Smooth muscle cell (in vitro differentiated cells): ENCODE results near the gene FOXJ2. TPM values are rescaled to one million over a fixed set of nuclear protein-coding genes. Genes with fewer than 3 reads are reported as not detected.
"Not testable (repeated sequence)": the region's sequence is repeated elsewhere in the genome, so short reads cannot be mapped to it uniquely, and the experiment has no call there.

Experiments used
- DNase-seq: peaks from one replicate; lab custom pipeline; 2025; ENCODE audit not compliant: unreplicated experiment; lab: John Stamatoyannopoulos, UW
- H2AFZ ChIP-seq: fragments of 200-600 bp; sonication (generic); 2 replicates; pipeline ENCODE4 v1.6.0; 2016; ENCODE audit warnings: antibody characterized with exemption, low read depth, mild to moderate bottlenecking
- H3F3A ChIP-seq: fragments of 200-600 bp; sonication (generic); 2 replicates; pipeline ENCODE4 v1.6.0; 2017; ENCODE audit warnings: antibody characterized with exemption, low read depth
- H3K27ac ChIP-seq: fragments of 200-600 bp; sonication (generic); 2 replicates; pipeline ENCODE4 v1.5.1; 2016; ENCODE audit warnings: low read depth, mild to moderate bottlenecking
- H3K27me3 ChIP-seq: fragments of 200-600 bp; sonication (generic); 2 replicates; pipeline ENCODE4 v1.6.1; 2016; ENCODE audit warnings: low read depth, mild to moderate bottlenecking
- H3K36me3 ChIP-seq: fragments of 200-600 bp; sonication (generic); 2 replicates; pipeline ENCODE4 v1.5.1; 2016; ENCODE audit warnings: low read depth
- H3K4me1 ChIP-seq: fragments of 200-600 bp; sonication (generic); 2 replicates; pipeline ENCODE4 v1.5.1; 2016; ENCODE audit warnings: low read depth
- H3K4me2 ChIP-seq: fragments of 200-600 bp; sonication (generic); 2 replicates; pipeline ENCODE4 v1.6.0; 2016; ENCODE audit warnings: mild to moderate bottlenecking
- H3K4me3 ChIP-seq: fragments of 200-600 bp; sonication (generic); 2 replicates; pipeline ENCODE4 v1.5.1; 2016; ENCODE audit warnings: mild to moderate bottlenecking
- H3K79me2 ChIP-seq: fragments of 200-600 bp; sonication (generic); 2 replicates; pipeline ENCODE4 v1.6.0; 2016; ENCODE audit warnings: low read depth, mild to moderate bottlenecking
- H3K9ac ChIP-seq: fragments of 200-600 bp; sonication (generic); 2 replicates; pipeline ENCODE4 v1.6.0; 2016; ENCODE audit warnings: low read depth
- H3K9me3 ChIP-seq: fragments of 200-600 bp; sonication (generic); replicated peaks from 2 replicates; pipeline ENCODE4 v1.5.1; 2016; ENCODE audit warnings: low read depth
- H4K20me1 ChIP-seq: fragments of 200-600 bp; sonication (generic); 2 replicates; pipeline ENCODE4 v1.6.0; 2016; ENCODE audit warnings: low read depth
- CTCF ChIP-seq: fragments of 200-600 bp; sonication (generic); IDR thresholded peaks from 2 replicates; pipeline ENCODE4 v1.5.1; 2017; ENCODE audit warnings: borderline replicate concordance, mild to moderate bottlenecking, antibody characterized with exemption; ENCODE audit not compliant: insufficient read depth, poor library complexity, severe bottlenecking
- WGBS: methylation state at CpG from one replicate; pipeline ENCODE4 v1.1.7; 2016; ENCODE audit warnings: low lambda C conversion rate; 5-methylcytosine and 5-hydroxymethylcytosine counted together
- polyA plus RNA-seq: library from polyadenylated mRNA; unstranded; fragments of >200 nt; fragmentation: Nextera tagmentation; extraction: Ambion mirVana; gene quantifications from 2 replicates; pipeline ENCODE4 v1.2.1, GENCODE V29; 2016
- total RNA-seq: library from RNA; depleted of rRNA; stranded (reverse); fragments of >200 nt; gene quantifications from 2 replicates; pipeline ENCODE4 v1.2.3, GENCODE V29; 2014

Gene FOXJ2
- total and polyA plus RNA-seq, 2 experiments from 2014 or later = 16.3 to 19.0 TPM

- no peak for TF ChIP-seq CTCF
- WGBS = 97% methylated on average over 15 of the region's 15 CpGs
- no peaks in the 10 kb centered on the region for H3K27me3 ChIP-seq
- no peaks in the 10 kb centered on the region for H3K9me3 ChIP-seq
- H3K4me3 ChIP-seq = no peak overlapping the region
- no peak for DNase-seq
- H3F3A ChIP-seq = peaks cover 7% of the 10 kb centered on the region
- no peaks in the 10 kb centered on the region for H4K20me1 ChIP-seq
- H3K36me3 ChIP-seq = no peaks in the 10 kb centered on the region
- H2AFZ ChIP-seq = no peak overlapping the region
- no peak overlapping the region for H3K9ac ChIP-seq
- peaks cover 9% of the 10 kb centered on the region for H3K4me1 ChIP-seq
- no peak overlapping the region for H3K27ac ChIP-seq
- no peak overlapping the region for H3K4me2 ChIP-seq
- H3K79me2 ChIP-seq = peaks cover 4% of the 10 kb centered on the region
Observed at GRCh38 chr12:8028267-8028666, 4.2 kb upstream of the FOXJ2 start.

- no peak for DNase-seq
- no peaks in the 10 kb centered on the region for H3K36me3 ChIP-seq
- H3K79me2 ChIP-seq = peaks cover 9% of the 10 kb centered on the region
- peaks cover 19% of the 10 kb centered on the region for H4K20me1 ChIP-seq
- H3K9me3 ChIP-seq = no peaks in the 10 kb centered on the region
- WGBS = 87% methylated on average over 3 of the region's 3 CpGs
- H3K4me2 ChIP-seq = no peak overlapping the region
- H3K4me3 ChIP-seq = no peak overlapping the region
- H3K4me1 ChIP-seq = peaks cover 22% of the 10 kb centered on the region
- TF ChIP-seq CTCF = no peak
- H3K27ac ChIP-seq = no peak overlapping the region
- H2AFZ ChIP-seq = no peak overlapping the region
- H3K27me3 ChIP-seq = no peaks in the 10 kb centered on the region
- no peak overlapping the region for H3K9ac ChIP-seq
- peaks cover 14% of the 10 kb centered on the region for H3F3A ChIP-seq
Observed at GRCh38 chr12:8030189-8030588, 2.3 kb upstream of the FOXJ2 start.

- not testable (repeated sequence) for H3K27me3 ChIP-seq, DNase-seq, H3K9me3 ChIP-seq, H3K4me2 ChIP-seq, H3K4me3 ChIP-seq, H3K36me3 ChIP-seq, H3K27ac ChIP-seq, H2AFZ ChIP-seq, H3K79me2 ChIP-seq, H3K9ac ChIP-seq
- H4K20me1 ChIP-seq = peaks cover 27% of the 10 kb centered on the region
- peaks cover 17% of the 10 kb centered on the region for H3F3A ChIP-seq
- 78% methylated on average over 23 of the region's 23 CpGs for WGBS
- peaks cover 24% of the 10 kb centered on the region for H3K4me1 ChIP-seq
Observed at GRCh38 chr12:8031017-8031416, 1.5 kb upstream of the FOXJ2 start.

GRCh38 chr12:8031872-8032241, 659 bp upstream of the FOXJ2 start:
- Histone ChIP-seq H3K9me3 (no peaks in the 10 kb centered on the region), H2AFZ (peak overlapping the region; percentile 97), H3K79me2 (peaks cover 18% of the 10 kb centered on the region), H3K27ac (peak overlapping the region; percentile 80), H3F3A (peaks cover 19% of the 10 kb centered on the region), H3K36me3 (no peaks in the 10 kb centered on the region), H3K4me3 (peak overlapping the region; percentile 96), H3K27me3 (no peaks in the 10 kb centered on the region), H3K4me2 (peak overlapping the region; percentile 99), H4K20me1 (peaks cover 36% of the 10 kb centered on the region), H3K9ac (peak overlapping the region; percentile 94), H3K4me1 (peaks cover 22% of the 10 kb centered on the region)
- TF ChIP-seq CTCF = no peak
- no peak for DNase-seq
- 49% methylated on average over 5 of the region's 5 CpGs for WGBS
